Stimulated activated naive CD8-positive, alpha-beta T cell treated with anti-CD3 and anti-CD28 coated beads, Interleukin-15, amount 100 ng/mL, for 72 hours (primary cell): ENCODE data around the gene FBF1.
"Not testable (repeated sequence)": the region's sequence is repeated elsewhere in the genome, so short reads cannot be mapped to it uniquely, and the experiment has no call there.

Experiments used
- ATAC-seq: fragments of 150-1000 bp; cut with Tn5 transposase; 2 replicates; pipeline ENCODE4 v1.10.0; 2021; ENCODE audit warnings: mild to moderate bottlenecking, moderate library complexity
- DNase-seq, 2 donors: peaks; one replicate each; pipeline ENCODE4 v3.0.0; 2021 to 2022
- H3K27ac Mint-ChIP-seq, 2 donors: one replicate each; pipeline ENCODE4 v1.8.0; 2022; ENCODE audit warnings: mild to moderate bottlenecking in 2 of 2, mixed read lengths in 2 of 2, moderate library complexity in 2 of 2
- H3K27me3 Mint-ChIP-seq: one replicate; pipeline ENCODE4 v1.8.0; 2022; ENCODE audit warnings: mixed read lengths
- H3K4me1 Mint-ChIP-seq: one replicate; pipeline ENCODE4 v1.8.0; 2022; ENCODE audit warnings: mild to moderate bottlenecking, mixed read lengths
- H3K4me3 Mint-ChIP-seq, 2 donors: one replicate each; pipeline ENCODE4 v1.8.0; 2022; ENCODE audit warnings: mild to moderate bottlenecking in 2 of 2, mixed read lengths in 2 of 2, moderate library complexity in 1 of 2
- H3K9me3 Mint-ChIP-seq, 2 donors: one replicate each; pipeline ENCODE4 v1.8.0; 2022; ENCODE audit warnings: mixed read lengths in 2 of 2

The FBF1 gene, protein sequence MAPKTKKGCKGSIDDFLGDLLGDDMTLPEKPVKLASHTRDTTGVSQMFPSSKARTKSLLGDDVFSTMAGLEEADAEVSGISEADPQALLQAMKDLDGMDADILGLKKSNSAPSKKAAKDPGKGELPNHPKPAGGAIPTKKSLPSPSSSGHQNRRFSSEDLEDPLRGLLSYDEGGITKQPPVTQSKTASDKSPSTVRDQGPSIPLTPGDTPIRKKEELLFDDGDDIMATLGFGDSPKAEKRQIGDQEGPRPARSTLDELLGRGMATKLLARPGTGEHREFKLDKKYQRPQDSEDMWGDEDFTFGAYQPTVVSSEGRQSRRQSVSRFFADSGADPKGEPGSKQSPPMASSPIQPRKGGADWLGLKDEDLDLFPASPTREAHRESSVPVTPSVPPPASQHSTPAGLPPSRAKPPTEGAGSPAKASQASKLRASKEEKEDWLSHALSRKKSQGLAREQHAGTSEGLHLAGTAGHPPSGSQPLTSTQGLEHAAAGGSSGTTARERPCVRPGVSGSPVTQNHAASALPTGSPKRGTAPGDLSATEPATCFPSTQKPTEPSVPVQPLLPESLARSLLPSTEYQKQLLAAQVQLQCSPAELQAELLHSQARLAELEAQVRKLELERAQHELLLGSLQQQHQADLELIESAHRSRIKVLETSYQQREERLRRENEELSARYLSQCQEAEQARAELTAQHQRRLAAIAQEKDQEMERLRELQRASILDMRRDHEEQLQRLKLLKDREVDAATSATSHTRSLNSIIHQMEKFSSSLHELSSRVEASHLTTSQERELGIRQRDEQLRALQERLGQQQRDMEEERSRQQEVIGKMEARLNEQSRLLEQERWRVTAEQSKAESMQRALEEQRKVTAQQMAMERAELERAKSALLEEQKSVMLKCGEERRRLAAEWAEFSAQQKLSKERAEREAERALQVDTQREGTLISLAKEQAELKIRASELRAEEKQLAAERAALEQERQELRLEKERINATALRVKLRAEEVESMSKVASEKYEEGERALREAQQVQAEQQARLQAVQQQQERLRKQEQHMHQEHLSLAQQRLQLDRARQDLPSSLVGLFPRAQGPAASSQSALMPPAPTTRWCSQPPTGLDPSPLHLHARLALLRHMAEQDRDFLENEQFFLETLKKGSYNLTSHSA

DNA sequence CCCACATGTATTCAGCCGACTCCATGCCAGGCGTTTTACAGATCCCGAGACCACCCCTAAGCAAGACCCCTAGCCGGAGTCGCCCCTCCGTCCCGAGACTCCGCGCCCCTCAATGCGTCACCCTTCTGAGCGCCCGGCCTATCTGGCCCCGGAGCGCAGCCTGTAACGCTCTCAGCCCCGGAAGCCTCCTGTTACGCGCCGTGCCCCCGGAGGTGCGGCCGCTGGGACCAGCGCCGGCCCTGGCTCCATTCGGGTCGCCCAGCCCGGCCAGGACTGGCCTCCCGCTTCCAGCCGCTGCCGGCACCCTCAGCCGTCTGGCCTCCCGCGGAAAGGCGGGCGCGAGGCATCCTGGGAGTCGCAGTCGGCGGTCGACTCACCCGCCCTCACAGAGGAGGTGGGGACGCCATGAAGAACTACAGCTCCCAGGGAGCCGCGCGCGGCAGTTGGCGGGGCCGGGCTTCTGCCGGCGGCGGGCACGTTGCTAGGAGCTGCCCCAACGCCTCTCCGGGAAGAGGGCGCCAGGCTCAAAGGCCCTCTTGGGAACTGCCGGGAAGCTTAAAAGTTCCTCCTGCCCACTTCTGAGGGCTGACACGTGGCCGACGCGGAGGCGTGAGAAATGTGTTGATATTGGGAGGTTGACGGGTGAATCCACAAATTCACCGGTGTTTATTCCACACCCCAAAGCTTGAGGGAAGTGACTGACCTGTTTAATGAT, at the start of gene FBF1:
TSS of gene FBF1 (minus strand) at position 316 of the 715 bp plus-strand sequence. CDS start 2,893 bp downstream, outside the sequence.
- DNase-seq (peak; percentile 84 to 89), ATAC-seq (peak; percentile 99)
- Mint-ChIP-seq H3K9me3 (no peaks in the 10 kb centered on the region), H3K4me1 (peaks cover 22% of the 10 kb centered on the region), H3K27me3 (no peaks in the 10 kb centered on the region), H3K4me3 (peak within 1 kb of the TSS; percentile 80 to 88), H3K27ac (peak within 1 kb of the TSS; percentile 72 to 91)

DNA sequence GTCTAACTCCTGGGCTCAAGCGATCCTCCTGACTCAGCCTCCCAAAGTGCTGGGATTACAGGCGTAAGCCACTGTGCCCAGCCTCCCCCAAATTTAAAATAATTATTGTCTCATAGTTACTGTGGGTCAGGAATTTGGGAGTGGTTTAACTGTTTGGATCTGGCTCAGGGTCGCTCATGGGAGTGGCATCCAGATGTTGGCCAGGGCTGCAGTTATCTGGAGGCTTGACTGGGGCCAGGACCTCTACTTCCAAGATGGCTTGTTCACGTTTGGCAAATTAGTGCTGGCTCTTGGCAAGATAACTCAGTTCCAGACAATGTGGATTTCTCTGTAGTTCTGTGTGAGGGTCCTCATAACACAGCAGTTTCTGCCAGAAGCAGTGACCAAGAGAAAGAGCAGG, 46.2 kb upstream of the FBF1 start:
- DNase-seq (no peak), ATAC-seq (no peak)
- Mint-ChIP-seq H3K27me3 (no peaks in the 10 kb centered on the region), H3K4me3 (no peak overlapping the region), H3K9me3 (no peaks in the 10 kb centered on the region), H3K4me1 (peaks cover 6% of the 10 kb centered on the region), H3K27ac (no peak overlapping the region)

GRCh38 chr17:75985986-75986385, 45.1 kb upstream of the FBF1 start:
- H3K4me3 Mint-ChIP-seq = no peak overlapping the region
- ATAC-seq = no peak
- H3K4me1 Mint-ChIP-seq = peaks cover 11% of the 10 kb centered on the region
- no peaks in the 10 kb centered on the region for H3K9me3 Mint-ChIP-seq
- no peak for DNase-seq
- H3K27me3 Mint-ChIP-seq = no peaks in the 10 kb centered on the region
- no peak overlapping the region for H3K27ac Mint-ChIP-seq

- H3K9me3 Mint-ChIP-seq = no peaks in the 10 kb centered on the region
- no peak overlapping the region for H3K27ac Mint-ChIP-seq
- no peaks in the 10 kb centered on the region for H3K27me3 Mint-ChIP-seq
- DNase-seq (no peak), ATAC-seq (no peak)
- H3K4me3 Mint-ChIP-seq = no peak overlapping the region
- H3K4me1 Mint-ChIP-seq = peaks cover 25% of the 10 kb centered on the region
These were observed 42.8 kb upstream of the FBF1 start for GRCh38 chr17:75983501-75984181.

GRCh38 chr17:75981019-75981615, 40.3 kb upstream of the FBF1 start:
- H3K27me3 Mint-ChIP-seq = no peaks in the 10 kb centered on the region
- H3K27ac Mint-ChIP-seq = peak overlapping the region in 1 of 2 donors; percentile 27
- H3K4me1 Mint-ChIP-seq = peaks cover 46% of the 10 kb centered on the region
- H3K4me3 Mint-ChIP-seq = peak overlapping the region; percentile 96 to 98
- no peak for DNase-seq
- ATAC-seq = no peak
- no peaks in the 10 kb centered on the region for H3K9me3 Mint-ChIP-seq

GRCh38 chr17:75980188-75981018, 39.6 kb upstream of the FBF1 start:
- DNase-seq (no peak), ATAC-seq (no peak)
- peak overlapping the region; percentile 96 to 98 for H3K4me3 Mint-ChIP-seq
- H3K27ac Mint-ChIP-seq = peak overlapping the region; percentile 99 to 100
- H3K4me1 Mint-ChIP-seq = peaks cover 53% of the 10 kb centered on the region
- H3K27me3 Mint-ChIP-seq = no peaks in the 10 kb centered on the region
- H3K9me3 Mint-ChIP-seq = no peaks in the 10 kb centered on the region

GRCh38 chr17:75979705-75980187, 38.9 kb upstream of the FBF1 start:
- H3K9me3 Mint-ChIP-seq = no peaks in the 10 kb centered on the region
- peak; percentile 36 for ATAC-seq
- H3K4me1 Mint-ChIP-seq = peaks cover 54% of the 10 kb centered on the region
- no peak for DNase-seq
- peak overlapping the region; percentile 99 to 100 for H3K27ac Mint-ChIP-seq
- peak overlapping the region; percentile 96 to 98 for H3K4me3 Mint-ChIP-seq
- no peaks in the 10 kb centered on the region for H3K27me3 Mint-ChIP-seq

- peaks cover 54% of the 10 kb centered on the region for H3K4me1 Mint-ChIP-seq
These were observed 38.3 kb upstream of the FBF1 start, which contains the start of the genes ACOX1 and TEN1 for GRCh38 chr17:75978938-75979704. Gene ACOX1, minus strand, starts transcription at chr17:75979166. Its CDS starts 93 bp downstream, at chr17:75979073. Gene TEN1, plus strand, starts transcription at chr17:75979240. Its CDS starts 6,953 bp downstream, at chr17:75986193.

GRCh38 chr17:75976175-75976848, 35.5 kb upstream of the FBF1 start:
- no peak overlapping the region for H3K27ac Mint-ChIP-seq
- ATAC-seq (no peak), DNase-seq (no peak)
- no peaks in the 10 kb centered on the region for H3K9me3 Mint-ChIP-seq
- H3K27me3 Mint-ChIP-seq = no peaks in the 10 kb centered on the region
- peak overlapping the region in 1 of 2 donors; percentile 22 for H3K4me3 Mint-ChIP-seq
- peaks cover 46% of the 10 kb centered on the region for H3K4me1 Mint-ChIP-seq

More at GRCh38 chr17:75978938-75979704, 38.3 kb upstream of the FBF1 start, which contains the start of the genes ACOX1 and TEN1:
- H3K27ac Mint-ChIP-seq = peak within 1 kb of the TSS; percentile 99 to 100
- peak; percentile 93 to 96 for DNase-seq
- peak within 1 kb of the TSS; percentile 96 to 98 for H3K4me3 Mint-ChIP-seq
- no peaks in the 10 kb centered on the region for H3K27me3 Mint-ChIP-seq
- peak; percentile 98 for ATAC-seq
- no peaks in the 10 kb centered on the region for H3K9me3 Mint-ChIP-seq

DNA sequence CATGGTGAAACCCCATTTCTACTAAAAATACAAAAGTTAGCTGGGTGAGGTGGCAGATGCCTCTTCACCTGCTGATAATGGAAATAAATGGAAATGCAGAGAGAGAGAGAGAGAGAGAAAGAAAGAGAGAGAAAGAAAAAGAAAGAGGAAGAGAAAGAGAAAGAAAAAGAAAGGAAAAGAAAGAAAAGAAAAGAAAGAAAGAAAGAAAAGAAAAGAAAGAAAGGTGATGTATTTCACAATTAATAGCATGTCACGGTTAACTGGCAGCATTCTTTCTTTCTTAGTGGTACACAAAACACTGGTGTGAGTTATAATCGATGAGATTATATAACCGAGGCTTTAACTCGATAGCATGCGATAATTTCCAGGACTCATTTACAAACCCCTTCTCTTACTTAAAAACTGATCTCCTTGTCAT, 34.9 kb upstream of the FBF1 start:
- ATAC-seq = no peak
- no peaks in the 10 kb centered on the region for H3K9me3 Mint-ChIP-seq
- no peak overlapping the region for H3K27ac Mint-ChIP-seq

GRCh38 chr17:75975187-75975586, 34.3 kb upstream of the FBF1 start:
- H3K4me3 Mint-ChIP-seq, H3K27me3 Mint-ChIP-seq, DNase-seq, H3K9me3 Mint-ChIP-seq, ATAC-seq, H3K27ac Mint-ChIP-seq: not testable (repeated sequence)
- H3K4me1 Mint-ChIP-seq = peaks cover 36% of the 10 kb centered on the region

More for the DNA sequence above, 34.9 kb upstream of the FBF1 start:
- no peak for DNase-seq
- peak overlapping the region in 1 of 2 donors; percentile 5 for H3K4me3 Mint-ChIP-seq
- no peaks in the 10 kb centered on the region for H3K27me3 Mint-ChIP-seq
- H3K4me1 Mint-ChIP-seq = peaks cover 41% of the 10 kb centered on the region

GRCh38 chr17:75970626-75971025, 29.8 kb upstream of the FBF1 start:
- DNase-seq (no peak), ATAC-seq (no peak)
- H3K4me3 Mint-ChIP-seq = no peak overlapping the region
- H3K9me3 Mint-ChIP-seq = no peaks in the 10 kb centered on the region
- no peaks in the 10 kb centered on the region for H3K27me3 Mint-ChIP-seq
- H3K4me1 Mint-ChIP-seq = peaks cover 3% of the 10 kb centered on the region
- peak overlapping the region in 1 of 2 donors; percentile 27 for H3K27ac Mint-ChIP-seq
